ENCODE measurements around the gene AMBP. TPM values are rescaled to one million over a fixed set of nuclear protein-coding genes. Genes with fewer than 3 reads are reported as not detected.

AMBP gene
- total and polyA plus RNA-seq, 4 donors, result 3,440 to 6,678 (median 4,863) TPM

DNA sequence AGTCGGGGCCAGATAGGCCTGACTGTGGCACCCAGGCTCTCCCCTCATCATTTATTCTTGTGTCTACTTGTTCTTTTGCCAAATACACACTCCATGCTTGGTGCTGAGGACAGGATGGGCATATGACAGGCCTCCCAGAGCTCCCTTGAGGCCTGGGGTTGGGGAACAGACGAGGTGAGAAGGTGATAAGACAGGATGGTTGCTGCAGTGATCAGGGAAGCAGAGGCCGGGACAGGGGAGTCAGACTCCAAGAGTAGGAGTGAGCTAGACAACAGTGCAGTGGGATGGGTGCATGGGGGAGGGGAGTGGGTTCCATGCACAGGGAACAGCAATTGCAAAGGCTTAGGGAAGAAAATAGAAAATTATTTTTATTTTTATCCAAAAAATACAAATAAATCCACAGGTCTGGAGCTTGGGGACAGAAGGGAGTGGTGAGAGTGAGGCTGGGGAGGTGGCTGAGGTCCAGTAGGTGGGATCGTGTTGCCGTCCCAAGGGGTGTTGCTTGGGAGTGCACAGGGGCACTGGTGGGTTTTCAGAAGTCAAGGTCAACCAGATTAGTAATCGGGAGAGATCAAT lies 3.4 kb upstream of the AMBP start:
- DNase-seq (ENCODE audit: low spot score), result no peak
- H3K36me3 ChIP-seq (ENCODE audit: control insufficient read depth in 4 of 4, insufficient read depth in 3 of 4, low read depth in 1 of 4, low read length in 3 of 4), result no peaks in the 10 kb centered on the region
- TF ChIP-seq RXRA (IDR thresholded peaks at IDR 0.05) (no peak), YY1 (IDR thresholded peaks at IDR 0.05) (no peak), FOXA2 (IDR thresholded peaks at IDR 0.05) (no peak), NR2F2 (IDR thresholded peaks at IDR 0.05) (no peak), EGR1 (IDR thresholded peaks at IDR 0.05; ENCODE audit: low read depth in 2 of 2) (no peak), SP1 (IDR thresholded peaks at IDR 0.05) (no peak)
- TF ChIP-seq, protein P1, sequence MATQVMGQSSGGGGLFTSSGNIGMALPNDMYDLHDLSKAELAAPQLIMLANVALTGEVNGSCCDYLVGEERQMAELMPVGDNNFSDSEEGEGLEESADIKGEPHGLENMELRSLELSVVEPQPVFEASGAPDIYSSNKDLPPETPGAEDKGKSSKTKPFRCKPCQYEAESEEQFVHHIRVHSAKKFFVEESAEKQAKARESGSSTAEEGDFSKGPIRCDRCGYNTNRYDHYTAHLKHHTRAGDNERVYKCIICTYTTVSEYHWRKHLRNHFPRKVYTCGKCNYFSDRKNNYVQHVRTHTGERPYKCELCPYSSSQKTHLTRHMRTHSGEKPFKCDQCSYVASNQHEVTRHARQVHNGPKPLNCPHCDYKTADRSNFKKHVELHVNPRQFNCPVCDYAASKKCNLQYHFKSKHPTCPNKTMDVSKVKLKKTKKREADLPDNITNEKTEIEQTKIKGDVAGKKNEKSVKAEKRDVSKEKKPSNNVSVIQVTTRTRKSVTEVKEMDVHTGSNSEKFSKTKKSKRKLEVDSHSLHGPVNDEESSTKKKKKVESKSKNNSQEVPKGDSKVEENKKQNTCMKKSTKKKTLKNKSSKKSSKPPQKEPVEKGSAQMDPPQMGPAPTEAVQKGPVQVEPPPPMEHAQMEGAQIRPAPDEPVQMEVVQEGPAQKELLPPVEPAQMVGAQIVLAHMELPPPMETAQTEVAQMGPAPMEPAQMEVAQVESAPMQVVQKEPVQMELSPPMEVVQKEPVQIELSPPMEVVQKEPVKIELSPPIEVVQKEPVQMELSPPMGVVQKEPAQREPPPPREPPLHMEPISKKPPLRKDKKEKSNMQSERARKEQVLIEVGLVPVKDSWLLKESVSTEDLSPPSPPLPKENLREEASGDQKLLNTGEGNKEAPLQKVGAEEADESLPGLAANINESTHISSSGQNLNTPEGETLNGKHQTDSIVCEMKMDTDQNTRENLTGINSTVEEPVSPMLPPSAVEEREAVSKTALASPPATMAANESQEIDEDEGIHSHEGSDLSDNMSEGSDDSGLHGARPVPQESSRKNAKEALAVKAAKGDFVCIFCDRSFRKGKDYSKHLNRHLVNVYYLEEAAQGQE (IDR thresholded peaks at IDR 0.05), result no peak
- no peak overlapping the region for H3K9ac ChIP-seq (ENCODE audit: low read depth in 1 of 2, low read length in 2 of 2)
- peaks cover 4 to 54% (median 45%) of the 10 kb centered on the region in 4 donors for H3K4me1 ChIP-seq (ENCODE audit: control insufficient read depth in 4 of 4, insufficient read depth in 4 of 4, low read length in 3 of 4)
- no peaks in the 10 kb centered on the region for H3K27me3 ChIP-seq (ENCODE audit: control insufficient read depth in 4 of 4, insufficient read depth in 4 of 4, low read length in 3 of 4)
- WGBS, result 35% methylated on average over 6 of the region's 6 CpGs
- H3K27ac ChIP-seq (ENCODE audit: low read depth in 1 of 2, low read length in 2 of 2), result peak overlapping the region; percentile 67 to 87
- peak overlapping the region; percentile 20 to 32 (median 23) for H3K4me3 ChIP-seq (ENCODE audit: low read depth in 1 of 3, low read length in 3 of 3)
- no peaks in the 10 kb centered on the region for H3K9me3 ChIP-seq (ENCODE audit: control insufficient read depth in 4 of 4, low read length in 3 of 4)

GRCh38 chr9:114080773-114081440 lies 2.8 kb upstream of the AMBP start:
- Histone ChIP-seq H3K4me1 (ENCODE audit: control insufficient read depth in 4 of 4, insufficient read depth in 4 of 4, low read length in 3 of 4) (peaks cover 4 to 60% (median 49%) of the 10 kb centered on the region in 4 donors), H3K27me3 (ENCODE audit: control insufficient read depth in 4 of 4, insufficient read depth in 4 of 4, low read length in 3 of 4) (no peaks in the 10 kb centered on the region), H3K27ac (ENCODE audit: low read depth in 1 of 2, low read length in 2 of 2) (peak overlapping the region; percentile 83 to 87), H3K9me3 (ENCODE audit: control insufficient read depth in 4 of 4, low read length in 3 of 4) (no peaks in the 10 kb centered on the region), H3K4me3 (ENCODE audit: low read depth in 1 of 3, low read length in 3 of 3) (peak overlapping the region; percentile 20 to 32 (median 23)), H3K9ac (ENCODE audit: low read depth in 1 of 2, low read length in 2 of 2) (no peak overlapping the region), H3K36me3 (ENCODE audit: control insufficient read depth in 4 of 4, insufficient read depth in 3 of 4, low read depth in 1 of 4, low read length in 3 of 4) (no peaks in the 10 kb centered on the region)
- WGBS, result 30% methylated on average over 7 of the region's 7 CpGs
- peak; percentile 58 for DNase-seq (ENCODE audit: low spot score)
- TF ChIP-seq GABPA (IDR thresholded peaks at IDR 0.05 in 1 of 2, conservative IDR thresholded peaks at IDR 0.05 in 1 of 2) (peak in 1 of 2 donors; percentile 37), HNF4A (conservative IDR thresholded peaks at IDR 0.05) (peak; percentile 87 to 95), RAD21 (IDR thresholded peaks at IDR 0.05) (peak in 1 of 2 donors; percentile 40), YY1 (IDR thresholded peaks at IDR 0.05) (peak; percentile 83), TAF1 (conservative IDR thresholded peaks at IDR 0.05) (peak; percentile 4), HNF4G (IDR thresholded peaks at IDR 0.05) (peak; percentile 88), ATF3 (IDR thresholded peaks at IDR 0.05) (peak; percentile 48), CTCF (IDR thresholded peaks at IDR 0.05; ENCODE audit: low read depth, low read length, missing input control) (no peak), EGR1 (IDR thresholded peaks at IDR 0.05; ENCODE audit: low read depth in 2 of 2) (no peak), FOXA2 (IDR thresholded peaks at IDR 0.05) (peak; percentile 83), RXRA (IDR thresholded peaks at IDR 0.05) (peak; percentile 87 to 88), JUND (IDR thresholded peaks at IDR 0.05) (peak; percentile 63 to 79), SP1 (IDR thresholded peaks at IDR 0.05) (peak; percentile 98), NR2F2 (IDR thresholded peaks at IDR 0.05) (peak; percentile 41), FOXA1 (IDR thresholded peaks at IDR 0.05) (peak; percentile 87)
- TF ChIP-seq, protein P2, sequence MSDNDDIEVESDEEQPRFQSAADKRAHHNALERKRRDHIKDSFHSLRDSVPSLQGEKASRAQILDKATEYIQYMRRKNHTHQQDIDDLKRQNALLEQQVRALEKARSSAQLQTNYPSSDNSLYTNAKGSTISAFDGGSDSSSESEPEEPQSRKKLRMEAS (IDR thresholded peaks at IDR 0.05), result peak; percentile 93
- TF ChIP-seq, protein P1 (IDR thresholded peaks at IDR 0.05), result peak; percentile 70
- TF ChIP-seq, protein P3, sequence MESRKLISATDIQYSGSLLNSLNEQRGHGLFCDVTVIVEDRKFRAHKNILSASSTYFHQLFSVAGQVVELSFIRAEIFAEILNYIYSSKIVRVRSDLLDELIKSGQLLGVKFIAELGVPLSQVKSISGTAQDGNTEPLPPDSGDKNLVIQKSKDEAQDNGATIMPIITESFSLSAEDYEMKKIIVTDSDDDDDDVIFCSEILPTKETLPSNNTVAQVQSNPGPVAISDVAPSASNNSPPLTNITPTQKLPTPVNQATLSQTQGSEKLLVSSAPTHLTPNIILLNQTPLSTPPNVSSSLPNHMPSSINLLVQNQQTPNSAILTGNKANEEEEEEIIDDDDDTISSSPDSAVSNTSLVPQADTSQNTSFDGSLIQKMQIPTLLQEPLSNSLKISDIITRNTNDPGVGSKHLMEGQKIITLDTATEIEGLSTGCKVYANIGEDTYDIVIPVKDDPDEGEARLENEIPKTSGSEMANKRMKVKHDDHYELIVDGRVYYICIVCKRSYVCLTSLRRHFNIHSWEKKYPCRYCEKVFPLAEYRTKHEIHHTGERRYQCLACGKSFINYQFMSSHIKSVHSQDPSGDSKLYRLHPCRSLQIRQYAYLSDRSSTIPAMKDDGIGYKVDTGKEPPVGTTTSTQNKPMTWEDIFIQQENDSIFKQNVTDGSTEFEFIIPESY (IDR thresholded peaks at IDR 0.05), result peak; percentile 76
